WTC11 (cell line): ENCODE data around the gene OR2F2.

Experiments used
- CDX4 ChIP-seq: fragments of 250-450 bp; sonication (Bioruptor Pico); IDR thresholded peaks from 2 replicates; pipeline ENCODE4 v1.9.0; 2021; ENCODE audit warnings: moderate library complexity, mild to moderate bottlenecking, inconsistent platforms, borderline replicate concordance
- CTCF ChIP-seq: fragments of 200-600 bp; IDR thresholded peaks from 2 replicates; pipeline ENCODE4 v1.8.0; 2022; ENCODE audit warnings: antibody characterized with exemption
- GABPB1 ChIP-seq: sonication (generic); formaldehyde crosslinking; IDR thresholded peaks from 2 replicates; pipeline ENCODE4 v1.8.1; 2023; ENCODE audit warnings: mild to moderate bottlenecking, missing genetic modification reagents
- IRF2 ChIP-seq: sonication (generic); formaldehyde crosslinking; IDR thresholded peaks from 2 replicates; pipeline ENCODE4 v1.8.0; 2022; ENCODE audit warnings: low read depth, missing genetic modification reagents, borderline replicate concordance
- PRDM15 ChIP-seq: sonication (generic); formaldehyde crosslinking; IDR thresholded peaks from 2 replicates; pipeline ENCODE4 v1.8.0; 2022; ENCODE audit warnings: missing genetic modification reagents
- TCF7 ChIP-seq: sonication (generic); formaldehyde crosslinking; IDR thresholded peaks from 2 replicates; pipeline ENCODE4 v1.8.0; 2022; ENCODE audit warnings: mild to moderate bottlenecking, low read depth, missing genetic modification reagents, moderate library complexity
- TEAD4 ChIP-seq: sonication (generic); formaldehyde crosslinking; IDR thresholded peaks from 2 replicates; pipeline ENCODE4 v1.8.0; 2022; ENCODE audit warnings: mild to moderate bottlenecking, missing genetic modification reagents
- ZBTB43 ChIP-seq: sonication (generic); formaldehyde crosslinking; IDR thresholded peaks from 2 replicates; pipeline ENCODE4 v1.8.1; 2023; ENCODE audit warnings: mild to moderate bottlenecking, missing genetic modification reagents
- ZMAT4 ChIP-seq: fragments of 250-450 bp; sonication (Bioruptor Pico); IDR thresholded peaks from 2 replicates; pipeline ENCODE4 v1.9.0; 2021; ENCODE audit warnings: mild to moderate bottlenecking

- TF ChIP-seq CTCF (no peak), GABPB1 (CRISPR knock-in tag) (no peak), ZBTB43 (CRISPR knock-in tag) (no peak), TEAD4 (CRISPR knock-in tag) (no peak), TCF7 (CRISPR knock-in tag) (no peak), CDX4 (CRISPR knock-in tag) (no peak), ZMAT4 (CRISPR knock-in tag) (no peak), PRDM15 (CRISPR knock-in tag) (no peak), IRF2 (CRISPR knock-in tag) (no peak)
Measured at GRCh38 chr7:143954135-143954534, 19.1 kb downstream of the OR2F2 start.
